K562 (cell line): ENCODE data around the gene DAB2IP. TPM values are rescaled to one million over a fixed set of nuclear protein-coding genes. Genes with fewer than 3 reads are reported as not detected.

Experiments used
- ATAC-seq: fragments of 200-7000 bp; cut with Tn5 transposase; 3 replicates; pipeline ENCODE4 v1.9.1; 2020; ENCODE audit warnings: moderate library complexity
- BruUV-seq: library from RNA; stranded (reverse); fragments of 400-500 nt; replicated peaks from 2 replicates; lab custom pipeline; 2021; lab: Mats Ljungman, UMichigan
- CTCF ChIA-PET: fragments of 300-600 bp; formaldehyde crosslinking; extraction: SDS; loops from one replicate; lab custom pipeline; 2021; ENCODE audit warnings: low intra/inter-chr PET ratio; lab: Yijun Ruan, JAX
- POLR2A ChIA-PET: fragments of 300-600, 350-650 bp; sonication (Branson Sonifier 250); formaldehyde crosslinking; extraction: SDS; loops from one replicate; lab custom pipeline; 2021; ENCODE audit warnings: antibody characterized with exemption, inconsistent platforms; lab: Yijun Ruan, JAX
- DNase-seq, 4 experiments: peaks; one replicate each; pipeline versions ENCODE4 v3.0.0 to v3.0.0-alpha.2; 2011 to 2018; ENCODE audit warnings: low spot score in 3 of 4, mixed read lengths in 3 of 4; ENCODE audit errors: extremely low read depth in 1 of 4
- FAIRE-seq: peaks from 2 replicates; lab custom pipeline; 2011; peaks lifted over from hg19 to GRCh38; lab: Jason Lieb, UNC
- H2AFZ ChIP-seq: 2 replicates; pipeline ENCODE4 v1.6.0; 2011; ENCODE audit warnings: low read depth, low read length, control low read depth, inconsistent platforms
- H3K27ac ChIP-seq: fragments of 200-600 bp; 3 replicates; pipeline ENCODE4 v1.8.0; 2011; ENCODE audit warnings: low read depth, mild to moderate bottlenecking, control low read depth, inconsistent platforms, low read length, moderate library complexity, mixed read lengths; ENCODE audit errors: extremely low read depth
- H3K27me3 ChIP-seq, 2 experiments: fragments of 300-600 bp in 1 of 2; 2 replicates in 1 of 2; 3 replicates in 1 of 2; pipeline versions ENCODE4 v1.6.0 to v1.8.0; 2011; ENCODE audit warnings: inconsistent platforms in 2 of 2, low read length in 2 of 2, mild to moderate bottlenecking in 1 of 2, mixed read lengths in 1 of 2, moderate library complexity in 1 of 2; ENCODE audit not compliant: control insufficient read depth in 2 of 2, insufficient read depth in 2 of 2
- H3K36me3 ChIP-seq: fragments of 300-600 bp; 3 replicates; pipeline ENCODE4 v1.8.0; 2011; ENCODE audit warnings: mild to moderate bottlenecking, low read length, inconsistent platforms; ENCODE audit not compliant: control insufficient read depth, insufficient read depth
- H3K4me1 ChIP-seq, 2 experiments: fragments of 200-600 bp in 1 of 2; replicated peaks in 1 of 2; 2 replicates in 1 of 2; 3 replicates in 1 of 2; pipeline versions ENCODE4 v1.5.1 to v1.8.0; 2011; ENCODE audit warnings: inconsistent platforms in 2 of 2, low read length in 2 of 2, mild to moderate bottlenecking in 1 of 2, mixed read lengths in 1 of 2, moderate library complexity in 1 of 2; ENCODE audit not compliant: control insufficient read depth in 2 of 2, insufficient read depth in 2 of 2
- H3K4me2 ChIP-seq: 2 replicates; pipeline ENCODE4 v1.6.1; 2011; ENCODE audit warnings: low read length, control low read depth, inconsistent platforms, mixed read lengths; ENCODE audit not compliant: insufficient read depth
- H3K4me3 ChIP-seq: fragments of 200-600 bp; sonication (generic), shearing (Covaris generic); 2 replicates; pipeline ENCODE4 v1.5.1; 2016; ENCODE audit warnings: control low read depth, inconsistent platforms
- H3K79me2 ChIP-seq: fragments of 200-600 bp; 3 replicates; pipeline ENCODE4 v1.8.0; 2011; ENCODE audit warnings: low read length, inconsistent platforms; ENCODE audit not compliant: control insufficient read depth, insufficient read depth
- H3K9ac ChIP-seq, 2 experiments: 2 replicates each; pipeline versions ENCODE4 v1.6.0 to v1.6.1; 2011; ENCODE audit warnings: low read depth in 2 of 2, low read length in 2 of 2, control low read depth in 1 of 2, inconsistent platforms in 1 of 2, mild to moderate bottlenecking in 1 of 2, mixed read lengths in 1 of 2; ENCODE audit not compliant: insufficient read depth in 1 of 2
- H3K9me1 ChIP-seq: one replicate; pipeline ENCODE4 v1.6.0; 2011; ENCODE audit warnings: inconsistent platforms, mild to moderate bottlenecking, low read length, moderate library complexity; ENCODE audit not compliant: control insufficient read depth, insufficient read depth
- H3K9me3 ChIP-seq: replicated peaks from 2 replicates; pipeline ENCODE4 v1.5.1; 2011; ENCODE audit warnings: low read depth, low read length, inconsistent platforms; ENCODE audit not compliant: control insufficient read depth, insufficient read depth
- H4K20me1 ChIP-seq: replicated peaks from 2 replicates; pipeline ENCODE4 v1.6.1; 2011; ENCODE audit warnings: low read length, inconsistent platforms, mixed read lengths; ENCODE audit not compliant: control insufficient read depth, insufficient read depth
- CBX5 ChIP-seq: IDR thresholded peaks from 2 replicates; pipeline ENCODE4 v1.6.1; 2014; ENCODE audit warnings: low read depth, borderline replicate concordance
- FOSL1 ChIP-seq: fragments of 200-800 bp; sonication (Bioruptor generic); conservative IDR thresholded peaks from 2 replicates; pipeline ENCODE4 v1.6.1; 2016; ENCODE audit warnings: missing genetic modification characterization, missing compliant biosample characterization
- HBP1 ChIP-seq: fragments of 450-650 bp; formaldehyde crosslinking; IDR thresholded peaks from 2 replicates; pipeline ENCODE4 v1.4.0; 2022; ENCODE audit warnings: missing genetic modification characterization
- KLF16 ChIP-seq: IDR thresholded peaks from 2 replicates; pipeline ENCODE4 v1.6.1; 2016; ENCODE audit warnings: antibody characterized with exemption
- LCOR ChIP-seq: sonication (generic); formaldehyde crosslinking; IDR thresholded peaks from 2 replicates; pipeline ENCODE4 v1.8.0; 2022; ENCODE audit warnings: mild to moderate bottlenecking, missing genetic modification reagents
- MIER1 ChIP-seq: fragments of 450-650 bp; IDR thresholded peaks from 2 replicates; pipeline ENCODE4 v1.6.1; 2016; ENCODE audit warnings: antibody characterized with exemption, mild to moderate bottlenecking, low read depth
- TAF1 ChIP-seq: IDR thresholded peaks from 2 replicates; pipeline ENCODE4 v1.6.1; 2011; ENCODE audit warnings: mild to moderate bottlenecking, low read length, moderate library complexity; ENCODE audit not compliant: insufficient read depth, control insufficient read depth, severe bottlenecking; ENCODE audit errors: extremely low read depth
- ZBTB33 ChIP-seq: sonication (generic); formaldehyde crosslinking; IDR thresholded peaks from 2 replicates; pipeline ENCODE4 v1.8.1; 2023; ENCODE audit warnings: mild to moderate bottlenecking, missing genetic modification reagents
- ZNF232 ChIP-seq: sonication (generic); formaldehyde crosslinking; IDR thresholded peaks from 2 replicates; pipeline ENCODE4 v1.8.0; 2022; ENCODE audit warnings: mild to moderate bottlenecking, missing genetic modification reagents
- ZNF655 ChIP-seq: fragments of 250-450 bp; sonication (Bioruptor Pico); IDR thresholded peaks from 2 replicates; pipeline ENCODE4 v1.5.0; 2021
- WGBS: fragments of 100-300 bp; shearing (Covaris generic); methylation state at CpG from one replicate; pipeline ENCODE4 v1.1.6; 2016; ENCODE audit warnings: low coverage, mixed read lengths; ENCODE audit not compliant: insufficient coverage; ENCODE audit errors: missing lambda C conversion rate; 5-methylcytosine and 5-hydroxymethylcytosine counted together
- in situ Hi-C: fragments of 300-500 bp; cut with MboI; formaldehyde crosslinking; loops from 4 replicates; pipeline ENCODE4 v1.15.0; 2018; ENCODE audit warnings: inconsistent platforms, mixed read lengths
- intact Hi-C: fragments of 100-400 bp; cut with micrococcal nuclease; formaldehyde crosslinking; loops from 2 replicates; pipeline ENCODE4 v1.14.2; 2022
- polyA plus RNA-seq, 8 experiments: library from polyadenylated mRNA; depleted of rRNA in 4 of 8; stranded (reverse) in 5 of 8; unstranded in 3 of 8; fragments of >200 nt; fragmentation: Nextera tagmentation in 2 of 8; fragmentation: Illumina TruSeq in 1 of 8; extraction: Ambion mirVana in 2 of 8; extraction: Trizol in 1 of 8; gene quantifications; 2 replicates each; pipeline versions ENCODE4 v1.2.1 to v1.2.3, GENCODE V29; 2011 to 2014; ENCODE audit warnings: inconsistent platforms in 1 of 8, missing spikeins in 1 of 8
- total RNA-seq, 7 experiments: library from RNA; depleted of rRNA in 6 of 7; stranded (reverse); fragments of >200 nt in 6 of 7; fragmentation: Illumina TruSeq in 2 of 7; extraction: Trizol in 2 of 7; gene quantifications; 2 replicates each; pipeline versions ENCODE4 v1.2.1 to v1.2.3, GENCODE V29; 2011 to 2021; ENCODE audit warnings: low replicate concordance in 1 of 7
- TF ChIP-seq, protein P1 (sequence below), 2 experiments: fragments of 250-450 bp in 1 of 2; fragments of 450-650 bp in 1 of 2; sonication (Bioruptor Pico) in 1 of 2; IDR thresholded peaks; 2 replicates each; pipeline versions ENCODE4 v1.6.1 to v1.8.0; 2016 to 2021; ENCODE audit warnings: mild to moderate bottlenecking in 2 of 2, moderate library complexity in 2 of 2, missing compliant biosample characterization in 1 of 2, missing genetic modification characterization in 1 of 2

The DAB2IP gene
- total and polyA plus RNA-seq, 9 of the 15 experiments (the other 6 are each of a cell fraction or from before 2014, with no cell fraction given): 0.04 to 0.31 (median 0.08) TPM; not detected in 5

DNA sequence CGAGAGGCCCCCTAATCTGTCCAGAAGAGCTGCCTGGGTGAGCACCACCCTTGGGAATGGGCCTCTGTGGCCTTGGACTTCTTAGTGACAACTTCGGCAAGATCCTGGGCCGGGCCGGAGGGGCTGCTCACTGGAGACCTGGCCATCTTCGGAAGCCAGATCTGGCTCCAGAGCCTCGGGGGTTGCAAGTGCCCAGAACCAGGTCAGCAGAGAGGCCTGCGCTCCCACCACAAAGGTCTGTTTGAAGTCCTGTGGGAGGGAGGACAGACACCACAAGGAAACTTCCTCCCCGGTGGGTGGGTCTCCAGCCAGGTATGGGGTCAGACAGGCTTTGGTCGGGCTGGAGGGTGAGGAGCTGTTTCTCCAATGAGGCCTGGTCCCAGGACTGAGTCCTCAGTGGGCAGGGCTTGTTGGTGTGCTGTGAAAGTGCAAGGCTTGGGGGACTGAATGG lies 86.1 kb downstream of the DAB2IP start (continued):
- TF ChIP-seq HBP1 (CRISPR knock-in tag) (no peak), ZNF232 (CRISPR knock-in tag) (no peak)

DNA sequence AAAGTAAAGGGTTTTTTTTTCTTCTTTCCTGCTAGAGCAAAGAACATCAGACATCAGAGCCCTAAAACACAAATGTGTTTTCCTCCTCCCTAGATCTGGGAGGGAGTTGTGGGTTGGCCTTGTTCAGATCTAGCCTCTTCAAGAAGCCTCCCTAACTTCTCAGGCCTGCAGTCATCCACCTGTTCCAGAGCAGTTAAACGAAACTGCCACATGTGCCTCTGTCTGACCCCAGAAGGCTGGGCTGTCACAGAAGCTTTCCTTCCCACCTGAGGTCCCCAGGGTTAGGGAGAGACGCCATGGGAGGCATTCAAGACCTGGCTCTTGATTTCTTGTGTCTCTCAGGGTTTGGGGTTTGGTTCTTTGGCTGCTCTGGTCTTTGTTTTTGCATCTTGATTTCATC lies 87.0 kb downstream of the DAB2IP start:
- ChIA-PET CTCF (no interaction called here), POLR2A (no interaction called here)
- in situ Hi-C loops: no loop called here
- Histone ChIP-seq H3K36me3 (no peaks in the 10 kb centered on the region), H3K4me3 (no peak overlapping the region), H3K9ac (no peak overlapping the region), H3K27me3 (peaks cover 15 to 70% of the 10 kb centered on the region in 2 experiments; a peak in 4 of 5 replicates), H3K27ac (no peak overlapping the region), H3K9me1 (no peaks in the 10 kb centered on the region), H2AFZ (no peak overlapping the region), H3K4me2 (no peak overlapping the region), H3K79me2 (no peaks in the 10 kb centered on the region), H3K4me1 (peaks cover 0 to 4% of the 10 kb centered on the region in 2 experiments; a peak in 1 of 5 replicates), H4K20me1 (0 out of 2 replicates have a peak, but pooled peaks cover 7% of the 10 kb centered on the region), H3K9me3 (no peaks in the 10 kb centered on the region)
- no peak for FAIRE-seq
- intact Hi-C loops: no loop called here
- no peak for ATAC-seq
- DNase-seq: no peak
- BruUV-seq: no TSS peak
- whole genome bisulfite sequencing: 0% methylated on average over 2 of the region's 2 CpGs
- TF ChIP-seq CBX5 (no peak), TAF1 (no peak), FOSL1 (tag) (no peak), LCOR (CRISPR knock-in tag) (no peak), MIER1 (no peak), ZBTB33 (CRISPR knock-in tag) (no peak), ZNF655 (CRISPR knock-in tag) (no peak), KLF16 (no peak)
- TF ChIP-seq, protein P1, sequence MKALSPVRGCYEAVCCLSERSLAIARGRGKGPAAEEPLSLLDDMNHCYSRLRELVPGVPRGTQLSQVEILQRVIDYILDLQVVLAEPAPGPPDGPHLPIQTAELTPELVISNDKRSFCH (CRISPR knock-in tag; IDR thresholded peaks at IDR 0.05): no peak
- TF ChIP-seq, protein P1 (tag; IDR thresholded peaks at IDR 0.05): no peak
